Mucosa of descending colon (tissue), 3 donors: ENCODE data around the gene ZNF37A. TPM values are rescaled to one million over a fixed set of nuclear protein-coding genes. Genes with fewer than 3 reads are reported as not detected.
"Not testable (repeated sequence)": the region's sequence is repeated elsewhere in the genome, so short reads cannot be mapped to it uniquely, and the experiment has no call there.

Experiments
- ATAC-seq: fragments of 200-7000 bp; cut with Tn5 transposase; one replicate; pipeline ENCODE4 v1.9.1; 2020; ENCODE audit warnings: mild to moderate bottlenecking, moderate library complexity
- DNase-seq, 3 donors: peaks; one replicate each; pipeline ENCODE4 v3.0.0-alpha.2; 2020
- H3K36me3 ChIP-seq: fragments of 200-600 bp; one replicate; pipeline ENCODE4 v1.8.0; 2021; ENCODE audit warnings: low read depth, mild to moderate bottlenecking
- H3K4me1 ChIP-seq: fragments of 200-600 bp; one replicate; pipeline ENCODE4 v1.8.0; 2021; ENCODE audit warnings: low read depth, mild to moderate bottlenecking
- H3K4me3 ChIP-seq: fragments of 200-600 bp; one replicate; pipeline ENCODE4 v1.8.0; 2021; ENCODE audit warnings: mild to moderate bottlenecking
- H3K9me3 ChIP-seq: fragments of 200-600 bp; one replicate; pipeline ENCODE4 v1.8.0; 2021; ENCODE audit warnings: mild to moderate bottlenecking
- intact Hi-C, 2 donors: fragments of 100-400 bp; cut with DNase I in 1 of 2; cut with micrococcal nuclease in 1 of 2; formaldehyde crosslinking; loops; one replicate each; pipeline versions ENCODE4 v1.11.0 to v1.11.1; 2022; cut with DNase I, micrococcal nuclease
- total RNA-seq, 3 donors: library from RNA; stranded (reverse); fragmentation: NEBNext Ultra II Directional in 2 of 3; extraction: Animal tissue kit (Norgen Biotek cat#: 25700) in 2 of 3; gene quantifications; one replicate each; pipeline versions ENCODE4 v1.2.1 to v1.2.4, GENCODE V29; 2021 to 2023
- TF ChIP-seq, protein P1 (sequence below): fragments of 200-600 bp; IDR thresholded peaks from one replicate; pipeline ENCODE4 v1.8.0; 2022; ENCODE audit warnings: antibody characterized with exemption, mild to moderate bottlenecking
- donor health status: DM: no; HTN: no; CAD: no; lungs with moderate emphysema.
- donor health status: DM: no; HTN: no; CAD: no.
- donor health status: DM: no; HTN: yes; CAD: no.

Gene ZNF37A
- total RNA-seq, 3 donors from 2014 or later = 9.8 to 19.7 (median 13.2) TPM

DNA sequence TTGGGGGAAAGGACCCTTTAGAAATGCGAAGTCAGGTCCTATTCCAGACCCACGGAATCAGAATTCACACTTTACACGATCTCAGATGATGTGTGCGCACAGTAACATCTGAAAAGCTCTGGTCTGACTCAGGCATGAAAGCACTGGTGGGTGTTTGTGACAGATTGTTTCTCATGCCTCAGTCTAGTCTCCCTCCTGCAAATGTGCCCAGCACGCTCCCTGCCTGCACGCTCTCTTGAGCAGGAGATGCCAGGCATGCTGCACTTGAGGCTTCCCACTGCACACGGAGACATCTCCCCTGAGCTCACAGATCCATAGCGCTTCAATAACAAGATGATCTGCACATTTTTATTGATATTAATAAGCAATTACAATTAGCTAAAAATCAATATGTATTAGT lies 23.6 kb upstream of the ZNF37A start:
- Histone ChIP-seq H3K36me3 (no peaks in the 10 kb centered on the region), H3K4me1 (no peaks in the 10 kb centered on the region), H3K4me3 (no peak overlapping the region), H3K9me3 (no peaks in the 10 kb centered on the region)
- TF ChIP-seq, protein P1, sequence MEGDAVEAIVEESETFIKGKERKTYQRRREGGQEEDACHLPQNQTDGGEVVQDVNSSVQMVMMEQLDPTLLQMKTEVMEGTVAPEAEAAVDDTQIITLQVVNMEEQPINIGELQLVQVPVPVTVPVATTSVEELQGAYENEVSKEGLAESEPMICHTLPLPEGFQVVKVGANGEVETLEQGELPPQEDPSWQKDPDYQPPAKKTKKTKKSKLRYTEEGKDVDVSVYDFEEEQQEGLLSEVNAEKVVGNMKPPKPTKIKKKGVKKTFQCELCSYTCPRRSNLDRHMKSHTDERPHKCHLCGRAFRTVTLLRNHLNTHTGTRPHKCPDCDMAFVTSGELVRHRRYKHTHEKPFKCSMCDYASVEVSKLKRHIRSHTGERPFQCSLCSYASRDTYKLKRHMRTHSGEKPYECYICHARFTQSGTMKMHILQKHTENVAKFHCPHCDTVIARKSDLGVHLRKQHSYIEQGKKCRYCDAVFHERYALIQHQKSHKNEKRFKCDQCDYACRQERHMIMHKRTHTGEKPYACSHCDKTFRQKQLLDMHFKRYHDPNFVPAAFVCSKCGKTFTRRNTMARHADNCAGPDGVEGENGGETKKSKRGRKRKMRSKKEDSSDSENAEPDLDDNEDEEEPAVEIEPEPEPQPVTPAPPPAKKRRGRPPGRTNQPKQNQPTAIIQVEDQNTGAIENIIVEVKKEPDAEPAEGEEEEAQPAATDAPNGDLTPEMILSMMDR = no peak
- ATAC-seq (no peak), DNase-seq (no peak)
- intact Hi-C loops = no loop called here

DNA sequence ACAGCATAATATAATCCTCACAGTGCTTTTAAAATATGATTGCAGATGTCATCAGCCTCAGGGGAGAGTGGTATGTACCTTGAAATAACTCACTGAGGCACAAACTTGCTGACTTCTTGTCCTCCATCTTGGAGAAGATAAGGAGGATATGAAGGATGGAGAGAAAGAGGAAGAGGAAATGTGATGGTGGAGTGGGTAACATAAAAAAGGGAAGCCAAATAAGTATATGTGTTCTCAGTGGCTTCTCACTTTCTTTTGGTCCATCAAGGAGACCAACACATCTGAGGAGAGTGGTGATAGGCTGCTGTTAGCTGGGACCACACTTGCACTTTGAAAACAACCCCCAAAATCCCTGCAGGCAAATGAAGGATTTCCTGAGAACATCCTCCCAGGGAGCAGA lies 21.6 kb upstream of the ZNF37A start:
- TF ChIP-seq, protein P1 = no peak
- Histone ChIP-seq H3K9me3 (peaks cover 7% of the 10 kb centered on the region), H3K4me3 (no peak overlapping the region), H3K36me3 (no peaks in the 10 kb centered on the region), H3K4me1 (no peaks in the 10 kb centered on the region)
- ATAC-seq = no peak
- intact Hi-C loops = no loop called here
- no peak for DNase-seq

DNA sequence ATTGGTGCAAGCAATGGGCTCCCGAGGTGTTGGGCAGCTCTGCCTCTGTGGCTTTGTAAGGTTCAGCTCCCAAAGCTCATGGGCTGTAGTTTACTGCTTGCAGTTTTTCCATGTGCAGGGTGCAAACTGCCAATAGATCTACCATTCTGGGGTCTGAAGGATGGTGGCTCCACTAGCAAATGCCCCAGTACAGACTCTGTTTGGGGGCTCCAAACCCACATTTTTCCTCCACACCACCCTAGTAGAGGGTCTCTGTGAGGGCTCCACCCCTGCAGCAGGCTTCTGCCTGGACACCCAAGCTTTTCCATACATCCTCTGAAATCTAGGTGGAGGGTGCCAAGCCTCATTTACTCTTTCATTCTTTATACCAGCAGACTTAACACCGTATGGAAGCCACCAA lies 17.4 kb upstream of the ZNF37A start:
- Histone ChIP-seq H3K4me1 (no peaks in the 10 kb centered on the region), H3K9me3 (peaks cover 7% of the 10 kb centered on the region), H3K4me3 (no peak overlapping the region), H3K36me3 (no peaks in the 10 kb centered on the region)
- TF ChIP-seq, protein P1 = no peak
- no peak for ATAC-seq
- DNase-seq = no peak
- intact Hi-C loops = no loop called here

DNA sequence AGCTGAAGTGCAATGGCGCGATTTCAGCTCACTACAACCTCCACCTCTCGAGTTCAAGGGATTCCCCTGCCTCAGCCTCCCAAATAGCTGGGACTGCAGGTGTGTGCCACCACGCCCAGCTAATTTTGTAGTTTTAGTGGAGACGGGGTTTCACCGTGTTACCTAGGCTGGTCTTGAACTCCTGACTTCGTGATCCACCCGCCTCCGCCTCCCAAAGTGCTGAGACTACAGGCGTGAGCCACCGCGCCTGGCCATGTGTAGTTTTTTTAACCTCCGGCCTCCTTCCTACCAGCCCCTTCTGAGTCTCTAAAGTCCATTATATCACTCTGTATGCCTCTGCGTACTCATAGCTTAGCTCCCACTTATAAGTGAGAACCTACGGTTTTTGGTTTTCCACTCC lies 819 bp upstream of the ZNF37A start:
- peak in 1 of 3 donors; percentile 32 for DNase-seq
- not testable (repeated sequence) for H3K36me3 ChIP-seq, H3K4me3 ChIP-seq, H3K9me3 ChIP-seq, ATAC-seq, H3K4me1 ChIP-seq
- intact Hi-C loops = loop anchor here in 1 of 2 donors (10.0 kb wide), 1 partner anchor 119 kb away; the partner anchor contains the start of gene ZNF25

DNA sequence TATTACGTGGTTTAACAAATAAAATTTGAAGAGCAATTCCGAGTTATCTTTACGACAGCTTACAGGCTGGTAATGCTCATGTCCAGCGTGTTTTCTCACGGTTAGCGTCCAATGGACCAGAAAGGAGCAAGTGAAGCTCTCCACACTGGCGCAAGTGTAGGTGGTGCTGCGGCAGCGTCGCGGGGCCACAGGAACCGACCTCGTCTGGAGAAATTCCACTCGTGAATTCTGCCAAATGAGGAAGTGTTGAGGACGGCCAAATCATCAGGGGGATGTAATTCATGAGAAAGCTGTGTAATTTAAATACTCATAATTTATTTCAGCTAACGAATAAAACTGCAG lies 350 bp upstream of the ZNF37A start:
- peak; percentile 23 for ATAC-seq
- intact Hi-C loops = loop anchor here in 1 of 2 donors (10.0 kb wide), 1 partner anchor 119 kb away; the partner anchor contains the start of gene ZNF25
- H3K4me1 ChIP-seq = peaks cover 2% of the 10 kb centered on the region

DNA sequence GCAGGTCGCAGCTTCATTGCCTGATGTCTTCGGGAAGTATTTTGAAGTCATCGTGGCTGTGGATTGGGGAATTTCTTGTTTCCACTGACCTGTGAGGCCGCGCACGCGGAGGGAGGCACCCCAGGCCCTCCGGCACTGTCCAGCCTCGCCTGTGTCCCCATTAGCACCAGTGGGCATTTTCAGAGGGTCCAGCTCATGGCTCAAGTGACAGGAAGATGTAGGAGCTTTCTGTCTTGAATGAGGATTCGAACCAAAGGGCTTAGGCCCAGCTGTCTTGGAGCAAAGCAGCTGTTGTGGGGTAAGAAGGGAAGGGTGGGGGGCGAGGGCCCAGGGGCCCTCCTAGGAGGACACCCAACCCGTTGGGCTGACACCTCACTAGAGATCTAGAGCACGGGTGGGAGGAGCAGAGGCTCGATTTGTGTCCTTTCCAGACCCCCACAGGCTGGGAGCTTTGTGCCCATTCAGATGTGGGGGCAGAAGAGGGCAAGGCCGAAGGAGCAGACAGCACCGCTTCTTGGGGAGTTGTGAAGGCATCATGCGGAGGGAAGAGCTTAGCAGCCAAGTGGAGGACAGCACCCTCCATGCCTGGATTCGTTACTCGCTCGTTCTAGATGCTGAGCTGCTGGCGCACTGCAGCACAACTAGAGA lies 914 bp downstream of the ZNF37A start:
- peak overlapping the region; percentile 55 for H3K4me3 ChIP-seq
- DNase-seq (peak in 1 of 3 donors; percentile 49), ATAC-seq (no peak)
- H3K9me3 ChIP-seq = peaks cover 3% of the 10 kb centered on the region
- intact Hi-C loops = loop anchor here in 1 of 2 donors (10.0 kb wide), 1 partner anchor 120 kb away; the partner anchor contains the start of gene ZNF25
- H3K36me3 ChIP-seq = no peaks in the 10 kb centered on the region
- TF ChIP-seq, protein P1 = no peak
- peaks cover 2% of the 10 kb centered on the region for H3K4me1 ChIP-seq

More for the DNA sequence above, 350 bp upstream of the ZNF37A start:
- DNase-seq = peak in 1 of 3 donors; percentile 60
- Histone ChIP-seq H3K9me3 (no peaks in the 10 kb centered on the region), H3K36me3 (no peaks in the 10 kb centered on the region), H3K4me3 (peak overlapping the region; percentile 55)
- TF ChIP-seq, protein P1 = no peak
